Type B pancreatic cell (in vitro differentiated cells): ENCODE results near the gene DALRD3. TPM values are rescaled to one million over a fixed set of nuclear protein-coding genes. Genes with fewer than 3 reads are reported as not detected.
A peak's percentile ranks its signal among the peaks of the same experiment; 100 is the strongest.

Source experiments
- DNase-seq: peaks from one replicate; pipeline ENCODE4 v3.0.0; 2021; ENCODE audit warnings: mixed read lengths; ENCODE audit not compliant: unreplicated experiment; ENCODE audit errors: extremely low spot score
- H3K27ac Mint-ChIP-seq: 2 replicates; pipeline ENCODE4 v1.8.0; 2021; ENCODE audit warnings: mild to moderate bottlenecking, mixed read lengths
- H3K27me3 Mint-ChIP-seq: 2 replicates; pipeline ENCODE4 v1.8.0; 2021; ENCODE audit warnings: mixed read lengths
- H3K36me3 Mint-ChIP-seq: 2 replicates; pipeline ENCODE4 v1.8.0; 2021; ENCODE audit warnings: mixed read lengths
- H3K4me1 Mint-ChIP-seq: one replicate; pipeline ENCODE4 v1.8.0; 2021; ENCODE audit warnings: mixed read lengths; ENCODE audit not compliant: unreplicated experiment
- H3K4me3 Mint-ChIP-seq: 2 replicates; pipeline ENCODE4 v1.8.0; 2021; ENCODE audit warnings: mild to moderate bottlenecking, mixed read lengths
- H3K9me3 Mint-ChIP-seq: 2 replicates; pipeline ENCODE4 v1.8.0; 2021; ENCODE audit warnings: mixed read lengths
- total RNA-seq: library from RNA; stranded (reverse); gene quantifications from 2 replicates; pipeline ENCODE4 v1.2.1, GENCODE V29; 2021; ENCODE audit warnings: low replicate concordance
- TF ChIP-seq, protein P1 (sequence below): fragments of 200-600 bp; sonication (generic); conservative IDR thresholded peaks from 2 replicates; pipeline ENCODE4 v1.5.0; 2021; ENCODE audit warnings: antibody characterized with exemption, mild to moderate bottlenecking

Gene DALRD3
- total RNA-seq, 1 donor from 2014 or later: 36.0 TPM

DNA sequence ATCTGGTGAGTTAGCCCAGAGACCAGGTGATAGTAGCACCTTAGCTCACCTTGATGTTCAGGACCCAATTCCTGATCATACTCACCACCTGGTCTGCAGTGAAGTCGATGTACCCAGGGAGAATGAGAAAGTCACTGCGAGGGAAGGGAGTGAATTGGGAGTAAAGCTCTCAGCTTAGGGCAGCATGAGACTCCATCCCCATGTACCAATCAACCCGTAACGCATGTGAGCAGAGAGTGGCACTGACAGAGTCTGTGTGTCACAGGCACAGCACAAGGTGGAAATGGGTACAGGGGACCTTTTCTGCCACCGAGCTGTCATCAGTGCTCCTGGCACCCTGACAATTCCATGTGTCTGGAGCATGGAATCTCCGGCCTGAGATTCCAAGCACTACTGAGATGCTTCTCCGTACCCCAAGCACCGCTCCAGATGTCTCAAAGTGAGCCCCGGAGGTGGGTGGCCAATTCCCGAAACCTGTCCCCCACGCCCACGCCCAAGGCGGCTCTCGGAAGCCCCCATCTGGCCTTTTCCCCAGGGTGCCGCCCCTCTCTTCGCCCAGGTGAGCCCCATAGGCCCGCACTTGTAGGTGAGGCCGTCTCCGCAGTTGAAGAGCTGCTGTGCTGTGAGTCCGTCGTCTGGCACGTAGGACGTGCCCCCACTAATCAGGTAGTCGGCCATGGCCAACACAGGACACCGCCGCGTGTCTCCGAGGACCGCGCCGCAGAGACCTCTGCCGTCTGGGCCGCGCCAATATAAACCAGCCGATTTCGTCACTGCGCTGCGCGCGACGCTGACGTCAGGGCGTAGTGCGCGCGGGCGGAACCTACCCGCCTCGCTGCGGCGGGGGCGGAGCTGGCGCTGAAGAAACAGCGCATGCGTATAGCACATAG lies 10.5 kb upstream of the DALRD3 start, which contains the start of gene IMPDH2:
Gene IMPDH2 (minus strand): TSS at position 726 of the 890 bp plus-strand sequence. CDS start 48 bp downstream, at position 678.
- Mint-ChIP-seq H3K4me3 (peak within 1 kb of the TSS; percentile 98), H3K9me3 (no peaks in the 10 kb centered on the region), H3K27me3 (no peaks in the 10 kb centered on the region), H3K4me1 (peaks cover 27% of the 10 kb centered on the region), H3K27ac (peak within 1 kb of the TSS; percentile 95), H3K36me3 (peaks cover 26% of the 10 kb centered on the region)
- DNase-seq: peak; percentile 94
- TF ChIP-seq, protein P1, sequence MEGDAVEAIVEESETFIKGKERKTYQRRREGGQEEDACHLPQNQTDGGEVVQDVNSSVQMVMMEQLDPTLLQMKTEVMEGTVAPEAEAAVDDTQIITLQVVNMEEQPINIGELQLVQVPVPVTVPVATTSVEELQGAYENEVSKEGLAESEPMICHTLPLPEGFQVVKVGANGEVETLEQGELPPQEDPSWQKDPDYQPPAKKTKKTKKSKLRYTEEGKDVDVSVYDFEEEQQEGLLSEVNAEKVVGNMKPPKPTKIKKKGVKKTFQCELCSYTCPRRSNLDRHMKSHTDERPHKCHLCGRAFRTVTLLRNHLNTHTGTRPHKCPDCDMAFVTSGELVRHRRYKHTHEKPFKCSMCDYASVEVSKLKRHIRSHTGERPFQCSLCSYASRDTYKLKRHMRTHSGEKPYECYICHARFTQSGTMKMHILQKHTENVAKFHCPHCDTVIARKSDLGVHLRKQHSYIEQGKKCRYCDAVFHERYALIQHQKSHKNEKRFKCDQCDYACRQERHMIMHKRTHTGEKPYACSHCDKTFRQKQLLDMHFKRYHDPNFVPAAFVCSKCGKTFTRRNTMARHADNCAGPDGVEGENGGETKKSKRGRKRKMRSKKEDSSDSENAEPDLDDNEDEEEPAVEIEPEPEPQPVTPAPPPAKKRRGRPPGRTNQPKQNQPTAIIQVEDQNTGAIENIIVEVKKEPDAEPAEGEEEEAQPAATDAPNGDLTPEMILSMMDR: no peak

DNA sequence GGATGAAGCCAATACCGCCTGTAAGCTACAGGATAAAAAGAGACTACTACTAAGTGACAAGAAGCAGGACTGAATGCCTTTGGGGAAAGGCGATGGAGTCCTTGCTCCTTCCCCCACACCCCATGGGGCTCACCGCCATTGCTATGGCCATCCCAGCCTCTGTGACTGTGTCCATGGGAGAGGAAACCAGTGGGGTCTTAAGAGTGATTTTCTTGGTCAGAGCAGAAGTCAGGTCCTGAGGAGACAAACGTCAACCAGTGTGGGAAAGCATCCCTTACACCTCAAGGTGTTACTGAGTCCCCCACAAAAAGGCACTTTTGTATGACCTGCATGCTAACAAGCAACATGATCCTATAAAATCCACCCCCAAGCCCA lies 9.9 kb upstream of the DALRD3 start:
- TF ChIP-seq, protein P1: no peak
- peaks cover 26% of the 10 kb centered on the region for H3K36me3 Mint-ChIP-seq
- H3K27me3 Mint-ChIP-seq: no peaks in the 10 kb centered on the region
- DNase-seq: no peak
- H3K4me1 Mint-ChIP-seq: peaks cover 28% of the 10 kb centered on the region
- no peaks in the 10 kb centered on the region for H3K9me3 Mint-ChIP-seq
- H3K27ac Mint-ChIP-seq: peak overlapping the region; percentile 95
- peak overlapping the region; percentile 98 for H3K4me3 Mint-ChIP-seq

GRCh38 chr3:49027634-49028033 lies 9.3 kb upstream of the DALRD3 start:
- TF ChIP-seq, protein P1: no peak
- Mint-ChIP-seq H3K27me3 (no peaks in the 10 kb centered on the region), H3K4me3 (peak overlapping the region; percentile 62), H3K36me3 (peaks cover 30% of the 10 kb centered on the region), H3K27ac (no peak overlapping the region), H3K4me1 (peaks cover 34% of the 10 kb centered on the region), H3K9me3 (no peaks in the 10 kb centered on the region)
- DNase-seq: no peak

DNA sequence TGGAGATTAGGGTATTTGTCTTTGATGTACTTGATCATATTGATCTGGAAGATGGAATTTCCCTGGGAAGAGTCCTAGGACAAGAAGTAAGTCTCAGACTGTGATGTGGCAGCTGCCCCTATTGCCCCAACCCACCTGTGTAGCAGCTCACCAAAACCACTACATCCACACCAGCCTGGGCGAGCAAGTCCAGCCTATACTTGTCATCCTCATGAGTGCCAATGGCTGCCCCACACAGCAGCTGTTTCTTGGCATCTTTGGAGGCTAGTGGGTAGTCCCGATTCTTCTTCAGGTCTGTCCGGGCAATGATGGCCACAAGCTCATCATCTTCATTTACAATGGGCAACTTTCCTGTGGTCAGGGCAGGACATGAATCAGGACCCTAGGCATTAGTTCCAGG lies 8.2 kb upstream of the DALRD3 start:
- peak overlapping the region; percentile 62 for H3K4me3 Mint-ChIP-seq
- TF ChIP-seq, protein P1: no peak
- H3K9me3 Mint-ChIP-seq: no peaks in the 10 kb centered on the region
- H3K36me3 Mint-ChIP-seq: peaks cover 24% of the 10 kb centered on the region
- H3K4me1 Mint-ChIP-seq: peaks cover 34% of the 10 kb centered on the region
- no peak for DNase-seq
- no peaks in the 10 kb centered on the region for H3K27me3 Mint-ChIP-seq
- no peak overlapping the region for H3K27ac Mint-ChIP-seq

GRCh38 chr3:49025793-49026520 lies 7.6 kb upstream of the DALRD3 start:
- peak overlapping the region; percentile 36 for H3K4me3 Mint-ChIP-seq

More at GRCh38 chr3:49025793-49026520, 7.6 kb upstream of the DALRD3 start:
- peaks cover 34% of the 10 kb centered on the region for H3K4me1 Mint-ChIP-seq
- peaks cover 22% of the 10 kb centered on the region for H3K36me3 Mint-ChIP-seq
- TF ChIP-seq, protein P1: no peak
- H3K27me3 Mint-ChIP-seq: no peaks in the 10 kb centered on the region
- H3K9me3 Mint-ChIP-seq: no peaks in the 10 kb centered on the region
- DNase-seq: no peak
- peak overlapping the region; percentile 51 for H3K27ac Mint-ChIP-seq
